Kidney (tissue), 14 donors: ENCODE data around the gene RAB33A. TPM values are rescaled to one million over a fixed set of nuclear protein-coding genes. Genes with fewer than 3 reads are reported as not detected.

Experiments used
- DNase-seq, 5 donors: peaks; one replicate each; pipeline ENCODE4 v3.0.0-alpha.2; 2013 to 2020
- FAIRE-seq: peaks from 2 replicates; lab custom pipeline; 2012; peaks lifted over from hg19 to GRCh38; lab: Jason Lieb, UNC
- H3K27ac ChIP-seq, 2 donors: one replicate each; pipeline ENCODE4 v1.7.0; 2013; ENCODE audit warnings: low read depth in 2 of 2, low read length in 2 of 2, inconsistent platforms in 1 of 2
- H3K27me3 ChIP-seq: one replicate; pipeline ENCODE4 v1.7.1; 2013; ENCODE audit warnings: low read length, inconsistent platforms; ENCODE audit not compliant: control insufficient read depth, insufficient read depth
- H3K36me3 ChIP-seq, 3 donors: one replicate each; pipeline versions ENCODE4 v1.7.0 to v1.7.1; 2013; ENCODE audit warnings: low read length in 3 of 3, control low read depth in 1 of 3, inconsistent platforms in 1 of 3; ENCODE audit not compliant: insufficient read depth in 3 of 3, control insufficient read depth in 2 of 3
- H3K4me1 ChIP-seq, 3 donors: one replicate each; pipeline versions ENCODE4 v1.7.0 to v1.7.1; 2013; ENCODE audit warnings: low read length in 3 of 3, inconsistent platforms in 1 of 3, low read depth in 1 of 3; ENCODE audit not compliant: control insufficient read depth in 2 of 3, insufficient read depth in 2 of 3
- H3K4me3 ChIP-seq, 3 donors: one replicate each; pipeline versions ENCODE4 v1.7.0 to v1.8.1; 2013; ENCODE audit warnings: low read length in 3 of 3, control low read depth in 1 of 3, inconsistent platforms in 1 of 3
- H3K9ac ChIP-seq, 3 donors: one replicate each; pipeline versions ENCODE4 v1.7.0 to v1.7.1; 2013; ENCODE audit warnings: low read length in 3 of 3, control low read depth in 1 of 3, inconsistent platforms in 1 of 3
- H3K9me3 ChIP-seq, 3 donors: one replicate each; pipeline versions ENCODE4 v1.7.0 to v1.7.1; 2013; ENCODE audit warnings: low read length in 3 of 3, control low read depth in 1 of 3, inconsistent platforms in 1 of 3; ENCODE audit not compliant: control insufficient read depth in 2 of 3, insufficient read depth in 1 of 3
- CTCF ChIP-seq: IDR thresholded peaks from 3 replicates; pipeline ENCODE4 v1.5.1; 2012; ENCODE audit warnings: mild to moderate bottlenecking, moderate library complexity, borderline replicate concordance; ENCODE audit not compliant: insufficient read depth; ENCODE audit errors: extremely low read depth
- intact Hi-C: fragments of 100-400 bp; cut with DNase I; formaldehyde crosslinking; loops from one replicate; pipeline ENCODE4 v1.11.1; 2022
- polyA plus RNA-seq: library from polyadenylated mRNA; stranded (reverse); fragments of 350-450 nt; fragmentation: Illumina TruSeq; extraction: RNeasy Lipid Tissue Mini Kit (QIAGEN cat#74804); gene quantifications from one replicate; pipeline ENCODE4 v1.2.3, GENCODE V29; 2014; ENCODE audit warnings: low read depth, low replicate concordance; ENCODE audit not compliant: insufficient read depth
- total RNA-seq: library from RNA; stranded (reverse); fragmentation: NEBNext Ultra II Directional; extraction: Animal tissue kit (Norgen Biotek cat#: 25700); gene quantifications from one replicate; pipeline ENCODE4 v1.2.1, GENCODE V29; 2021
- donor health status: control.
- donor health status: control.
- donor health status: control.
- donor health status: control.
- donor health status: control.
- donor health status: DM: yes; HTN: yes; CAD: no.
- donor health status: Normal renal cell carcinoma (clear cell type).

Gene RAB33A
- total and polyA plus RNA-seq, 2 donors from 2014 or later: 2.9 TPM; not detected in 1

DNA sequence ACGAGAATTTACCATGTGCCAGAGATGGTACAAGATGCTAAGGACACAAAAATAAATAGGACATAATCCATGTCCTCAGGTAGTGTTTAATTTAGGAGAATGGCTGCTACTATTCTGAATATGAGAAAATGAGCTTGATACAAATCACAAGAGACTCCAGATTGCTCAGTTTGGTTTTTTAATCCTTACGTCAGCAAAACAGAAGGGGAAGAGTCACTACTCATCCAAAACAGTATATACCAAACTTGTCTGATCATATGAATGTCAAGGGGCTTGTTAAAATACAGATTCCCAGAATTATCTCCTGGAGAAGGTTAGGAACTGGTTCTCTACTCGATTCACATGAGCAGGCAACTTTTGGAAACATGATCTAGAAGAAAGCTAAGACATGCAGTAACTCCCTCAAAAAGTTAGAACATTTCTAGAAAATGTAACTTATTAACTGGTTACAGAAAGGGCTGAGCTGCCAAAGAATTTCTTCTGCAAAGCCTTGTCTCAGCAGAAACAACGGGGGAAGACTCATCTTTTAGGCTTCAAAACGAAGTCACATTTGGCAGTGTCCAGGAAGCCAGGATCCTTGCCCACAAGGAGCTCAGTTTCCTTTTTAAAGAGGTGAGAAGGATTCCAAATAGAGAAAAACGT is 9.5 kb upstream of the RAB33A start:
- peak in 1 of 5 donors; percentile 20 for DNase-seq
- H3K4me3 ChIP-seq: no peak overlapping the region
- H3K4me1 ChIP-seq: peaks cover 0 to 2% (median 0%) of the 10 kb centered on the region in 3 donors
- no peak for TF ChIP-seq CTCF
- FAIRE-seq: no peak
- no peaks in the 10 kb centered on the region for H3K9me3 ChIP-seq
- intact Hi-C loops: no loop called here
- no peaks in the 10 kb centered on the region for H3K36me3 ChIP-seq
- no peaks in the 10 kb centered on the region for H3K27me3 ChIP-seq
- no peak overlapping the region for H3K9ac ChIP-seq
- peak overlapping the region; percentile 32 for H3K27ac ChIP-seq

DNA sequence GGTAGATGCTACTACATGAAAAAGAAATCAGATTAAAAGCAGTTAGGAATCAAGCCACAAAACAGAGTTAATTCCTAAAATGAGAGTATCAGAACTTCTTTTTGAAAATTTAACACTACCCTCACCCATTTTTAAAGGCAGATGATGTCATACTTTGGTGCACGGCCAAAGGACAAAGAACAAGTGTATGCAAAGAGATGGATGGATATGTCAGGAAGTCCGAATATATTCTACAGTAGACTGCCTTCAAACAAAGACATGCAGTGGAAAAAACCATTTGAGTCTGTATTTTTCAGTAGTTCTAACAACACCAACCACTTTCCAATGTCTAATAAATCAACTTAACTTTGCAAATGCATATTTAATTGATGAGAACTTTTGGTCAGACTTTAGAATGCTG is 8.4 kb upstream of the RAB33A start:
- H3K9ac ChIP-seq: no peak overlapping the region
- FAIRE-seq (no peak), DNase-seq (no peak)
- H3K27ac ChIP-seq: no peak overlapping the region
- H3K36me3 ChIP-seq: no peaks in the 10 kb centered on the region
- no peaks in the 10 kb centered on the region for H3K9me3 ChIP-seq
- H3K27me3 ChIP-seq: no peaks in the 10 kb centered on the region
- no peak for TF ChIP-seq CTCF
- intact Hi-C loops: no loop called here
- H3K4me1 ChIP-seq: peaks cover 0 to 2% (median 0%) of the 10 kb centered on the region in 3 donors
- peak overlapping the region in 1 of 3 donors; percentile 8 for H3K4me3 ChIP-seq

DNA sequence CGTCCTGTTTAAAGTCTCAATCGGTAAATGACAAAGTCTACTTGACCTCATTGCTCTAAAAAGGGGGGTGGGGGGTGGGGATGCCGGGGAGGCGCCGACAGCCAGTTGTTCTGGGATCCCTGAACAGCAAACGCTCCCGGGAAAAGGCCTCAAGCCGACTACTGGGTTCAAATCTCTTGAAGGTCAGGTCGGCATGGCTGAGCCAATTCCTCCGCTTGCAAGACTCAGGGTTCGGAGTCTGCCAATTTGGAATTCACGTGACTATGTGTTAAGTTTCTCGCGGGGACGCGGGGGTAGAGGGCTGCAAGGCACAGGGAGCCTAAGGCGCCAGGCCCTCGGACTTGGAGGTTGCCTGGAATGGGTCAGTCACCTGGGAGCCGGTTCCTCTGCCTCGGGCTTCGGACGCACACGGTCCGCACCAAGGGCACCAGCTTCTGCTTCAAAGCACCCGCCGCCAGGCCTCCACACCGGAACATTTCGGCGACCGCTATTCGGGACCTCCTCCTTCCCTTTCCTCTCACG is 6.5 kb upstream of the RAB33A start:
- DNase-seq: peak in 1 of 5 donors; percentile 50
- no peak for TF ChIP-seq CTCF
- Histone ChIP-seq H3K27me3 (no peaks in the 10 kb centered on the region), H3K4me3 (peak overlapping the region; percentile 72 to 89 (median 84)), H3K9me3 (no peaks in the 10 kb centered on the region), H3K27ac (peak overlapping the region; percentile 78 to 96), H3K4me1 (peaks cover 0 to 2% (median 0%) of the 10 kb centered on the region in 3 donors), H3K9ac (peak overlapping the region; percentile 33 to 84 (median 55)), H3K36me3 (no peaks in the 10 kb centered on the region)
- intact Hi-C loops: no loop called here
- FAIRE-seq: no peak
